ENCODE measurements around the gene C11orf87. TPM values are rescaled to one million over a fixed set of nuclear protein-coding genes. Genes with fewer than 3 reads are reported as not detected.

Gene C11orf87
- total and polyA plus RNA-seq, 9 of the 15 experiments (the other 6 are each of a cell fraction or from before 2014, with no cell fraction given), result not detected

GRCh38 chr11:109378034-109378433 is 44.0 kb upstream of the C11orf87 start:
- DNase-seq (ENCODE audit: extremely low read depth in 1 of 4, low spot score in 3 of 4), result no peak
- H3K4me1 ChIP-seq (replicated peaks in 1 of 2; ENCODE audit: control insufficient read depth in 2 of 2, insufficient read depth in 2 of 2, low read length in 2 of 2), result no peaks in the 10 kb centered on the region
- no peak overlapping the region for H3K4me2 ChIP-seq (ENCODE audit: insufficient read depth, low read length)
- intact Hi-C loops (cut with micrococcal nuclease) (no loop called here), in situ Hi-C loops (cut with MboI) (no loop called here)
- ChIA-PET POLR2A (no interaction called here), CTCF (ENCODE audit: low intra/inter-chr PET ratio) (no interaction called here)
- H3K9me3 ChIP-seq (replicated peaks; ENCODE audit: control insufficient read depth, insufficient read depth, low read depth, low read length), result no peaks in the 10 kb centered on the region
- H3K9ac ChIP-seq (ENCODE audit: insufficient read depth in 1 of 2, low read depth in 2 of 2, low read length in 2 of 2), result no peak overlapping the region
- no peak overlapping the region for H2AFZ ChIP-seq (ENCODE audit: low read depth, low read length)
- no peak overlapping the region for H3K4me3 ChIP-seq
- no peak overlapping the region for H3K27ac ChIP-seq (ENCODE audit: extremely low read depth, low read depth, low read length)
- no peak for TF ChIP-seq ASH1L (IDR thresholded peaks at IDR 0.05; ENCODE audit: borderline replicate concordance, low read depth, partially characterized antibody)
- TF ChIP-seq ZNF77 (CRISPR knock-in tag; IDR thresholded peaks at IDR 0.05), result no peak
- no peak for TF ChIP-seq E4F1 (CRISPR knock-in tag; IDR thresholded peaks at IDR 0.05; ENCODE audit: borderline replicate concordance)
- TF ChIP-seq POLR2H (tag; IDR thresholded peaks at IDR 0.05; ENCODE audit: low read depth), result no peak
- no peak for TF ChIP-seq SRSF7 (optimal IDR thresholded peaks at IDR 0.05; ENCODE audit: low read depth, low read length)
- no peak for ATAC-seq
- BruUV-seq (replicated peaks), result no TSS peak
- H3K9me1 ChIP-seq (ENCODE audit: control insufficient read depth, insufficient read depth, low read length), result no peaks in the 10 kb centered on the region
- no peaks in the 10 kb centered on the region for H3K36me3 ChIP-seq (ENCODE audit: control insufficient read depth, insufficient read depth, low read length)
- H4K20me1 ChIP-seq (replicated peaks; ENCODE audit: control insufficient read depth, insufficient read depth, low read length), result no peaks in the 10 kb centered on the region
- H3K79me2 ChIP-seq (ENCODE audit: control insufficient read depth, insufficient read depth, low read length), result no peaks in the 10 kb centered on the region
- FAIRE-seq, result no peak
- no peaks in the 10 kb centered on the region for H3K27me3 ChIP-seq (ENCODE audit: control insufficient read depth in 2 of 2, insufficient read depth in 2 of 2, low read length in 2 of 2)

Measured in K562 (cell line).